ENCODE data around the gene DNAH1. TPM values are rescaled to one million over a fixed set of nuclear protein-coding genes. Genes with fewer than 3 reads are reported as not detected.

DNAH1 gene
- total and polyA plus RNA-seq, 2 of the 4 experiments (the other 2 are of a cell fraction) = 2.0 to 4.0 TPM

GRCh38 chr3:52297242-52298148 is 18.6 kb upstream of the DNAH1 start:
- Histone ChIP-seq H2BK5ac (ENCODE audit: low read depth, low read length, poor library complexity, severe bottlenecking) (no peak overlapping the region), H3K23ac (ENCODE audit: low read depth, low read length) (no peak overlapping the region), H3K4me1 (ENCODE audit: control insufficient read depth, insufficient read depth, low read length) (peaks cover 11% of the 10 kb centered on the region), H4K8ac (ENCODE audit: low read depth in 2 of 2, low read length in 2 of 2) (no peak overlapping the region), H3K36me3 (ENCODE audit: control insufficient read depth, insufficient read depth, low read length) (peaks cover 5% of the 10 kb centered on the region; the same call in 1 of the 2 replicates), H3K4ac (ENCODE audit: low read depth, low read length) (no peak overlapping the region), H3K9ac (ENCODE audit: low read depth, low read length) (no peak overlapping the region), H3K4me3 (ENCODE audit: insufficient read depth, low read depth, low read length) (no peak overlapping the region), H2BK120ac (ENCODE audit: low read depth, low read length) (no peak overlapping the region), H3K27ac (ENCODE audit: insufficient read depth, low read length) (no peak overlapping the region), H2BK20ac (ENCODE audit: low read depth, low read length) (no peak overlapping the region), H2AFZ (replicated peaks; ENCODE audit: low read length, poor library complexity) (no peak overlapping the region), H4K5ac (ENCODE audit: low read depth, low read length) (no peak overlapping the region), H3K9me3 (ENCODE audit: control insufficient read depth, insufficient read depth, low read length) (no peaks in the 10 kb centered on the region), H3K14ac (replicated peaks; ENCODE audit: low read depth, low read length) (no peak overlapping the region), H4K91ac (ENCODE audit: insufficient read depth, low read depth, low read length) (no peak overlapping the region), H2BK15ac (ENCODE audit: low read depth, low read length) (no peak overlapping the region), H3K79me1 (ENCODE audit: low read depth in 1 of 2, low read length in 2 of 2) (no peaks in the 10 kb centered on the region), H3K4me2 (ENCODE audit: low read depth, low read length) (no peak overlapping the region), H2AK9ac (replicated peaks; ENCODE audit: low read depth, low read length, poor library complexity) (no peak overlapping the region), H3K9me1 (ENCODE audit: insufficient read depth, low read length) (peaks cover 4% of the 10 kb centered on the region), H3K27me3 (ENCODE audit: control insufficient read depth, insufficient read depth, low read length) (no peaks in the 10 kb centered on the region; the same call in 1 of the 2 replicates), H3K18ac (ENCODE audit: low read depth, low read length) (no peak overlapping the region), H3K56ac (ENCODE audit: extremely low read depth, insufficient read depth, low read length) (no peak overlapping the region), H4K20me1 (ENCODE audit: insufficient read depth, low read length) (no peaks in the 10 kb centered on the region), H2AK5ac (ENCODE audit: low read depth, low read length) (no peak overlapping the region)
- no TSS peak for BruUV-seq (replicated peaks)
- CTCF ChIA-PET = interaction anchor here (1.3 kb wide), 1 partner anchor 42 kb away, joined by 6 read pairs; no protein-coding TSS in a partner anchor
- in situ Hi-C loops (cut with MboI; ENCODE audit: low sequenced_read_pairs) = no loop called here
- dilution Hi-C loops (cut with HindIII; ENCODE audit: low sequenced_read_pairs, unreplicated experiment) = no loop called here
- WGBS, 2 experiments (ENCODE audit: extremely low coverage in 2 of 2, insufficient read length in 1 of 2) = 56% methylated on average over 2 of the region's 11 CpGs; no CpG with 5 or more reads in 1 of the 2 experiments
- intact Hi-C loops (cut with micrococcal nuclease) = no loop called here
- ATAC-seq (ENCODE audit: low read depth) = no peak
- DNase-seq = no peak
- POLR2A ChIA-PET (ENCODE audit: unreplicated experiment) = no interaction called here
- TF ChIP-seq RFX5 (IDR thresholded peaks at IDR 0.05; ENCODE audit: low read depth, low read length) (no peak), MXI1 (IDR thresholded peaks at IDR 0.05; ENCODE audit: borderline replicate concordance, low read depth, low read length) (no peak), POLR2A (IDR thresholded peaks at IDR 0.05; ENCODE audit: low read depth, low read length) (no peak), SMC3 (IDR thresholded peaks at IDR 0.05; ENCODE audit: low read depth, low read length) (no peak), CEBPB (IDR thresholded peaks at IDR 0.05; ENCODE audit: low read depth, low read length) (no peak), ELK1 (IDR thresholded peaks at IDR 0.05; ENCODE audit: borderline replicate concordance, low read depth, low read length) (no peak), MAZ (IDR thresholded peaks at IDR 0.05; ENCODE audit: borderline replicate concordance, low read depth, low read length) (no peak), CHD1 (IDR thresholded peaks at IDR 0.05; ENCODE audit: low read depth, low read length) (no peak), CTCF (conservative IDR thresholded peaks at IDR 0.05; ENCODE audit: low read depth, low read length) (no peak), FOS (IDR thresholded peaks at IDR 0.05; ENCODE audit: low read depth, low read length) (no peak), BHLHE40 (IDR thresholded peaks at IDR 0.05; ENCODE audit: low read depth, low read length) (no peak), USF2 (IDR thresholded peaks at IDR 0.05; ENCODE audit: low read depth, low read length) (no peak), NFE2L2 (IDR thresholded peaks at IDR 0.05; ENCODE audit: low read depth, low read length) (no peak), RAD21 (IDR thresholded peaks at IDR 0.05; ENCODE audit: low read length) (no peak), RCOR1 (IDR thresholded peaks at IDR 0.05; ENCODE audit: insufficient replicate concordance, low read length) (no peak)
